ENCODE data around the gene SNX19.

DNA sequence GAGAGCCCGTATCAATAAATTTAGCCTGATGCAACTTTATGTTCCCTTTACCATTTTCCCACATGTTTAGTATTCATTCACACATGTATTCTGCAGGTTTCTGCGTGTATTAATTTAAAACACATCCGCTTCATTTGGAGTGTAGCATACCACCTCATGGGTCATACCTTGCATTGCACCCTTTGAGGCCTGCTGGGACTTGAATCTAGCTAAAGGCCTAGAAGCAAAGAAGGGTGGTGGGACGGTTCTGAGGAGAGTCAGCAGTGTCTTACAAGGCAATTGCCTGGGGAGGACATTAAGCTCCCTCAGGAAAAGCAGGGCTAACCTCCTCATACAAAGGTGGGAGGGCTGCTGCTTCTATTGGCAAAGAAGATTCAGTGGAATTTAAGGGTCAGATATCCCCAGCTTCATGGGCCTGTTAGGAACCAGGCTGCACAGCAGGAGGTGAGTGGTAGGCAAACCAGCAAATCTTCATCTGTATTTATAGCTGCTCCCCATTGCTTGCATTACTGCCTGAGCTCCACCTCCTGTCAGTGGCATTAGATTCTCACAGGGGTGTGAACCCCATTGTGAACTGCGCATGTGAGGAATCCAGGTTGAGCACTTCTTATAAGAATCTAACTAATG is 15.9 kb upstream of the SNX19 start:
- TF ChIP-seq, protein P1, sequence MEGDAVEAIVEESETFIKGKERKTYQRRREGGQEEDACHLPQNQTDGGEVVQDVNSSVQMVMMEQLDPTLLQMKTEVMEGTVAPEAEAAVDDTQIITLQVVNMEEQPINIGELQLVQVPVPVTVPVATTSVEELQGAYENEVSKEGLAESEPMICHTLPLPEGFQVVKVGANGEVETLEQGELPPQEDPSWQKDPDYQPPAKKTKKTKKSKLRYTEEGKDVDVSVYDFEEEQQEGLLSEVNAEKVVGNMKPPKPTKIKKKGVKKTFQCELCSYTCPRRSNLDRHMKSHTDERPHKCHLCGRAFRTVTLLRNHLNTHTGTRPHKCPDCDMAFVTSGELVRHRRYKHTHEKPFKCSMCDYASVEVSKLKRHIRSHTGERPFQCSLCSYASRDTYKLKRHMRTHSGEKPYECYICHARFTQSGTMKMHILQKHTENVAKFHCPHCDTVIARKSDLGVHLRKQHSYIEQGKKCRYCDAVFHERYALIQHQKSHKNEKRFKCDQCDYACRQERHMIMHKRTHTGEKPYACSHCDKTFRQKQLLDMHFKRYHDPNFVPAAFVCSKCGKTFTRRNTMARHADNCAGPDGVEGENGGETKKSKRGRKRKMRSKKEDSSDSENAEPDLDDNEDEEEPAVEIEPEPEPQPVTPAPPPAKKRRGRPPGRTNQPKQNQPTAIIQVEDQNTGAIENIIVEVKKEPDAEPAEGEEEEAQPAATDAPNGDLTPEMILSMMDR (IDR thresholded peaks at IDR 0.05), result no peak
- no peak for TF ChIP-seq POLR2AphosphoS5 (IDR thresholded peaks at IDR 0.05)
